SK-N-SH (cell line): ENCODE results near the gene DNAH14. TPM values are rescaled to one million over a fixed set of nuclear protein-coding genes. Genes with fewer than 3 reads are reported as not detected.

Experiments
- CTCF ChIA-PET: fragments of 300-600, 350-600 bp; formaldehyde crosslinking; extraction: SDS; loops from one replicate; lab custom pipeline; 2021; lab: Yijun Ruan, JAX
- POLR2A ChIA-PET: fragments of 350-600 bp; sonication (Branson Sonifier 250); formaldehyde crosslinking; extraction: SDS; loops from one replicate; lab custom pipeline; 2020; ENCODE audit warnings: antibody characterized with exemption, inconsistent platforms; lab: Yijun Ruan, JAX
- DNase-seq: peaks from one replicate; pipeline ENCODE4 v3.0.0; 2012
- H2AFZ ChIP-seq: fragments of 200-600 bp; sonication (generic); 2 replicates; pipeline ENCODE4 v1.8.1; 2016; ENCODE audit warnings: antibody characterized with exemption, mild to moderate bottlenecking, low read depth
- H3F3A ChIP-seq: fragments of 200-600 bp; sonication (generic); replicated peaks from 2 replicates; pipeline ENCODE3; 2016; ENCODE audit warnings: antibody characterized with exemption, mild to moderate bottlenecking; ENCODE audit not compliant: insufficient read depth
- H3K27ac ChIP-seq, 2 experiments: fragments of 200-500 bp in 1 of 2; fragments of 200-600 bp in 1 of 2; sonication (Bioruptor generic) in 1 of 2; sonication (generic), shearing (Covaris generic) in 1 of 2; 2 replicates each; pipeline versions ENCODE4 v1.5.1 to v1.6.1; 2014 to 2016; ENCODE audit warnings: low read depth in 2 of 2, inconsistent platforms in 1 of 2, low read length in 1 of 2, mild to moderate bottlenecking in 1 of 2, mixed read lengths in 1 of 2
- H3K27me3 ChIP-seq: fragments of 200-600 bp; sonication (generic), shearing (Covaris generic); 2 replicates; pipeline ENCODE4 v1.6.1; 2016; ENCODE audit warnings: mixed run types; ENCODE audit not compliant: insufficient read depth
- H3K36me3 ChIP-seq, 2 experiments: fragments of 200-500 bp in 1 of 2; fragments of 200-600 bp in 1 of 2; sonication (Bioruptor generic) in 1 of 2; sonication (generic) in 1 of 2; replicated peaks in 1 of 2; 2 replicates each; pipeline versions ENCODE3 to v1.5.1; 2014 to 2016; ENCODE audit warnings: low read length in 1 of 2, mild to moderate bottlenecking in 1 of 2; ENCODE audit not compliant: insufficient read depth in 2 of 2, control insufficient read depth in 1 of 2
- H3K4me1 ChIP-seq, 2 experiments: fragments of 200-500 bp in 1 of 2; fragments of 200-600 bp in 1 of 2; sonication (Bioruptor generic) in 1 of 2; sonication (generic), shearing (Covaris generic) in 1 of 2; 2 replicates each; pipeline versions ENCODE4 v1.5.1 to v1.6.1; 2014 to 2016; ENCODE audit warnings: low read depth in 1 of 2, low read length in 1 of 2, mixed run types in 1 of 2; ENCODE audit not compliant: insufficient read depth in 2 of 2, control insufficient read depth in 1 of 2
- H3K4me2 ChIP-seq: fragments of 200-600 bp; sonication (generic), shearing (Covaris generic); 2 replicates; pipeline ENCODE4 v1.6.1; 2017; ENCODE audit warnings: mixed run types
- H3K4me3 ChIP-seq, 2 experiments: fragments of 200-500 bp in 1 of 2; fragments of 200-600 bp in 1 of 2; sonication (Bioruptor generic) in 1 of 2; sonication (generic), shearing (Covaris generic) in 1 of 2; 2 replicates each; pipeline versions ENCODE4 v1.5.1 to v1.8.1; 2014 to 2016; ENCODE audit warnings: low read depth in 2 of 2, inconsistent platforms in 1 of 2, low read length in 1 of 2, mild to moderate bottlenecking in 1 of 2, mixed read lengths in 1 of 2, moderate library complexity in 1 of 2
- H3K79me2 ChIP-seq: fragments of 200-600 bp; sonication (generic); 2 replicates; pipeline ENCODE4 v1.8.1; 2017; ENCODE audit warnings: mild to moderate bottlenecking; ENCODE audit not compliant: insufficient read depth
- H3K9ac ChIP-seq: fragments of 200-600 bp; sonication (generic); 2 replicates; pipeline ENCODE4 v1.6.1; 2017; ENCODE audit warnings: mixed run types
- H3K9me2 ChIP-seq: fragments of 200-600 bp; sonication (generic); 2 replicates; pipeline ENCODE4 v1.6.1; 2017; ENCODE audit warnings: mixed run types
- H3K9me3 ChIP-seq: fragments of 200-600 bp; sonication (generic); 2 replicates; pipeline ENCODE4 v1.6.1; 2017; ENCODE audit warnings: mixed run types, mild to moderate bottlenecking, moderate library complexity
- H4K20me1 ChIP-seq: fragments of 200-600 bp; sonication (generic); 2 replicates; pipeline ENCODE4 v1.6.1; 2017; ENCODE audit warnings: mild to moderate bottlenecking, mixed run types; ENCODE audit not compliant: insufficient read depth
- CHD2 ChIP-seq: fragments of 150-350 bp; IDR thresholded peaks from 2 replicates; pipeline ENCODE4 v1.6.1; 2018; ENCODE audit warnings: low read length; ENCODE audit not compliant: partially characterized antibody
- FOSL2 ChIP-seq: IDR thresholded peaks from 2 replicates; pipeline ENCODE4 v1.4.0; 2012; ENCODE audit warnings: low read depth, mild to moderate bottlenecking, moderate library complexity, borderline replicate concordance
- FOXJ3 ChIP-seq: sonication (generic); formaldehyde crosslinking; IDR thresholded peaks from 2 replicates; pipeline ENCODE4 v1.5.1; 2020; ENCODE audit warnings: mild to moderate bottlenecking, missing genetic modification reagents
- GABPA ChIP-seq: IDR thresholded peaks from 2 replicates; pipeline ENCODE4 v1.4.0; 2012; ENCODE audit warnings: low read depth, mild to moderate bottlenecking
- GATA2 ChIP-seq: sonication (generic); formaldehyde crosslinking; IDR thresholded peaks from 2 replicates; pipeline ENCODE4 v1.5.0; 2020; ENCODE audit warnings: mild to moderate bottlenecking, missing genetic modification reagents
- IRF3 ChIP-seq: fragments of 150-350 bp; IDR thresholded peaks from 2 replicates; pipeline ENCODE4 v1.6.1; 2016; ENCODE audit warnings: mild to moderate bottlenecking, low read depth, low read length
- JUND ChIP-seq: IDR thresholded peaks from 2 replicates; pipeline ENCODE4 v1.4.0; 2012
- MAX ChIP-seq: IDR thresholded peaks from 2 replicates; pipeline ENCODE4 v1.4.0; 2012; ENCODE audit warnings: low read depth
- MEF2A ChIP-seq: IDR thresholded peaks from 2 replicates; pipeline ENCODE4 v1.4.0; 2012; ENCODE audit warnings: low read depth, borderline replicate concordance
- MXI1 ChIP-seq: IDR thresholded peaks from 2 replicates; pipeline ENCODE4 v1.6.1; 2012; ENCODE audit warnings: mild to moderate bottlenecking, low read depth, low read length, improper control_type of control experiment
- NFIC ChIP-seq: IDR thresholded peaks from 2 replicates; pipeline ENCODE4 v1.4.0; 2012; ENCODE audit warnings: borderline replicate concordance
- PBX3 ChIP-seq: IDR thresholded peaks from 2 replicates; pipeline ENCODE4; 2012
- RAD21 ChIP-seq: IDR thresholded peaks from 2 replicates; pipeline ENCODE4 v1.6.1; 2012; ENCODE audit warnings: mild to moderate bottlenecking, low read length
- REST ChIP-seq: IDR thresholded peaks from 2 replicates; pipeline ENCODE4 v1.6.1; 2012; ENCODE audit warnings: mild to moderate bottlenecking, low read depth, low read length, moderate library complexity
- RFX5 ChIP-seq: IDR thresholded peaks from 2 replicates; pipeline ENCODE4 v1.6.1; 2012; ENCODE audit warnings: mild to moderate bottlenecking, improper control_type of control experiment, low read length
- SIN3A ChIP-seq: IDR thresholded peaks from 2 replicates; pipeline ENCODE4 v1.6.1; 2012; ENCODE audit warnings: low read depth, mild to moderate bottlenecking, low read length, moderate library complexity, borderline replicate concordance
- SMC3 ChIP-seq: IDR thresholded peaks from 2 replicates; pipeline ENCODE4 v1.6.1; 2012; ENCODE audit warnings: low read depth, low read length, improper control_type of control experiment
- TAF1 ChIP-seq: IDR thresholded peaks from 2 replicates; pipeline ENCODE4 v1.6.1; 2012; ENCODE audit warnings: low read depth, mild to moderate bottlenecking, low read length, moderate library complexity, borderline replicate concordance
- TCF12 ChIP-seq: IDR thresholded peaks from 2 replicates; pipeline ENCODE4 v1.4.0; 2012
- TEAD4 ChIP-seq: IDR thresholded peaks from 2 replicates; pipeline ENCODE4 v1.4.0; 2012; ENCODE audit warnings: mild to moderate bottlenecking, borderline replicate concordance; ENCODE audit not compliant: insufficient read depth
- YY1 ChIP-seq: IDR thresholded peaks from 2 replicates; pipeline ENCODE4 v1.4.0; 2012; ENCODE audit warnings: low read depth, mild to moderate bottlenecking
- WGBS: methylation state at CpG from one replicate; pipeline ENCODE4 v1.1.6; 2017; ENCODE audit warnings: low lambda C conversion rate; 5-methylcytosine and 5-hydroxymethylcytosine counted together
- polyA plus RNA-seq, 3 experiments: library from polyadenylated mRNA; depleted of rRNA; stranded (reverse); fragments of >200 nt; gene quantifications; 2 replicates each; pipeline ENCODE4 v1.2.3, GENCODE V29; 2012
- TF ChIP-seq, protein P1 (sequence below): IDR thresholded peaks from 2 replicates; pipeline ENCODE4 v1.4.0; 2012; ENCODE audit warnings: low read depth, borderline replicate concordance

Gene DNAH14
- polyA plus RNA-seq, 1 of the 3 experiments (the other 2 are of a cell fraction): 8.0 TPM

DNA sequence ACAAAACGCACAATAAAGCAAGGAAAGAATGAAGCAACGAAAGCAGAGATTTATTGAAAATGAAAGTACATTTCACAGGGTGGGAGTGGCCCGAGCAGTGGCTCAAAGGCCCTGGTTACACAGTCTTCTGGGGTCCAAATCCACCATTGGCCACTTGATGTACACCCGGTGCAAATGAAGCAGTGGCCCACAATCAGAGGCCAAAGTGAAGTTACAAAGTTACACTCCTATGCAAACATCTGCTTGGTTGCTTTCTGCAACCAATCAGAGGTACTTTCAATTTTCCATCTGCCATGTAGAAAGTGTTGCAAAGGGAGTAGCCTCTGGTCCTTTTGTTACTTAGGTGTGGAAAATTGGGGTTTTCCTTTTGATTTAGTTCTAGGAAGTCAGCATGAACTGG lies 10.0 kb upstream of the DNAH14 start:
- H3K9ac ChIP-seq: no peak overlapping the region
- H3K4me2 ChIP-seq: no peak overlapping the region
- H3K27ac ChIP-seq: no peak overlapping the region
- WGBS: 87% methylated on average over 4 of the region's 4 CpGs
- no peaks in the 10 kb centered on the region for H3F3A ChIP-seq
- no peaks in the 10 kb centered on the region for H3K36me3 ChIP-seq
- H3K4me3 ChIP-seq: no peak overlapping the region
- H3K4me1 ChIP-seq: no peaks in the 10 kb centered on the region; a peak in 1 of 4 replicates
- no peaks in the 10 kb centered on the region; the same call in 1 of the 2 replicates for H3K9me3 ChIP-seq
- peak overlapping the region; percentile 20; the same call in 1 of the 2 replicates for H2AFZ ChIP-seq
- no peaks in the 10 kb centered on the region for H3K79me2 ChIP-seq
- DNase-seq: no peak
- H4K20me1 ChIP-seq: no peaks in the 10 kb centered on the region
- POLR2A ChIA-PET: no interaction called here
- TF ChIP-seq GATA2 (CRISPR knock-in tag): no peak
- TF ChIP-seq RFX5: no peak
- TF ChIP-seq GABPA: no peak
- no peak for TF ChIP-seq FOSL2
- no peak for TF ChIP-seq SMC3
- TF ChIP-seq, protein P1, sequence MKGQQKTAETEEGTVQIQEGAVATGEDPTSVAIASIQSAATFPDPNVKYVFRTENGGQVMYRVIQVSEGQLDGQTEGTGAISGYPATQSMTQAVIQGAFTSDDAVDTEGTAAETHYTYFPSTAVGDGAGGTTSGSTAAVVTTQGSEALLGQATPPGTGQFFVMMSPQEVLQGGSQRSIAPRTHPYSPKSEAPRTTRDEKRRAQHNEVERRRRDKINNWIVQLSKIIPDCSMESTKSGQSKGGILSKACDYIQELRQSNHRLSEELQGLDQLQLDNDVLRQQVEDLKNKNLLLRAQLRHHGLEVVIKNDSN: no peak
- no peaks in the 10 kb centered on the region for H3K27me3 ChIP-seq
- CTCF ChIA-PET: interaction anchor here (1.4 to 6.5 kb wide), 2 partner anchors 10 to 405 kb away, joined by 5 to 124 read pairs; partner anchors contain the start of gene DNAH14
- no peaks in the 10 kb centered on the region for H3K9me2 ChIP-seq

GRCh38 chr1:224920930-224921329 lies 8.5 kb upstream of the DNAH14 start:
- no peaks in the 10 kb centered on the region for H3K79me2 ChIP-seq
- TF ChIP-seq JUND (no peak), IRF3 (no peak), FOXJ3 (CRISPR knock-in tag) (no peak), NFIC (no peak), MEF2A (no peak), TEAD4 (no peak), YY1 (no peak), REST (no peak), RFX5 (no peak), MAX (no peak), SIN3A (no peak), TAF1 (no peak), PBX3 (no peak), GABPA (no peak), SMC3 (no peak), RAD21 (no peak), CHD2 (no peak), MXI1 (no peak), TCF12 (no peak)
- TF ChIP-seq, protein P1: no peak
- no peaks in the 10 kb centered on the region for H3K27me3 ChIP-seq
- no peaks in the 10 kb centered on the region for H3K36me3 ChIP-seq
- H3K4me2 ChIP-seq: no peak overlapping the region
- no peaks in the 10 kb centered on the region for H3F3A ChIP-seq
- no peaks in the 10 kb centered on the region for H4K20me1 ChIP-seq
- H3K4me1 ChIP-seq: no peaks in the 10 kb centered on the region; a peak in 1 of 4 replicates
- ChIA-PET CTCF (interaction anchor here (0.6 to 6.5 kb wide), 4 partner anchors 9 to 406 kb away, joined by 3 to 124 read pairs (median 4); partner anchors contain the start of gene DNAH14), POLR2A (no interaction called here)
- H3K9ac ChIP-seq: no peak overlapping the region
- no peak overlapping the region for H3K27ac ChIP-seq
- no peak overlapping the region for H3K4me3 ChIP-seq
- H3K9me3 ChIP-seq: no peaks in the 10 kb centered on the region
- H2AFZ ChIP-seq: no peak overlapping the region
- no peaks in the 10 kb centered on the region for H3K9me2 ChIP-seq
- no peak for DNase-seq
